ENCODE measurements around the gene SKOR2.

Gene SKOR2

DNA sequence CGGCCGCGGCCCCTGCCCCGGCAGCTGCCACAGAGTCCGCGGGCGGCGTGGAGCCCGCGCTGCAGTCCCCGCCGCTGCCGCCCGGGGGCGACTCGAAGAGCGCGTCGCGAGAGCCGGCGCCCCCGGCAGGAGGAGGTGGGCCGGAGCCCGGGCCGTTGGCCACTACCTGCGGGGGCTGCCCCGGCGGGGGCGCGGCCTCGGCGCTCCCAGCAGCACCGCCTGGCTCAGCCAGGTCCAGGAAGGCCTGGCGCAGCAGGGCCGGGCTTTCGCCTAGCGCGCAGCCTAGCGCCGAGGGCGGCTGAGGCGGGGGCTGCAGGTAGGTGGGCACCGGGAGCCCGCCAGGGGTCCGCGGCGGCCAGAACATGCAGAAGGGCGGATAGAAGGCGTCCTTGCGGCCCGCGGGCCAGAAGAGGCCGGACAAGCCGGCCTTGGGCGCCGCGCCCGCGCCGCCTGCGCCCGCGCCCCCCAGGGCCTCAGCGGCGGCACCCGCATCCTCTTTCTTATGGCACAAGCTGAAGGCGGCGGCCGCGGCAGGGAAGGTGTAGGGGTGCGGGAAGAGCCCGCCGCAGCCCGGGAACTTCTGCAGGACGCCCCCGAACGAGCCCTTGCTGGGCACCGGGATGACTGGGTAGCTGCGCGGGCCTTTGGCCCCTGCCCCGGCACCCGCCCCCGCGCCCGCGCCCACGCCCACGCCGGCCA lies 3.9 kb downstream of the SKOR2 start:
- TF ChIP-seq, protein P1, sequence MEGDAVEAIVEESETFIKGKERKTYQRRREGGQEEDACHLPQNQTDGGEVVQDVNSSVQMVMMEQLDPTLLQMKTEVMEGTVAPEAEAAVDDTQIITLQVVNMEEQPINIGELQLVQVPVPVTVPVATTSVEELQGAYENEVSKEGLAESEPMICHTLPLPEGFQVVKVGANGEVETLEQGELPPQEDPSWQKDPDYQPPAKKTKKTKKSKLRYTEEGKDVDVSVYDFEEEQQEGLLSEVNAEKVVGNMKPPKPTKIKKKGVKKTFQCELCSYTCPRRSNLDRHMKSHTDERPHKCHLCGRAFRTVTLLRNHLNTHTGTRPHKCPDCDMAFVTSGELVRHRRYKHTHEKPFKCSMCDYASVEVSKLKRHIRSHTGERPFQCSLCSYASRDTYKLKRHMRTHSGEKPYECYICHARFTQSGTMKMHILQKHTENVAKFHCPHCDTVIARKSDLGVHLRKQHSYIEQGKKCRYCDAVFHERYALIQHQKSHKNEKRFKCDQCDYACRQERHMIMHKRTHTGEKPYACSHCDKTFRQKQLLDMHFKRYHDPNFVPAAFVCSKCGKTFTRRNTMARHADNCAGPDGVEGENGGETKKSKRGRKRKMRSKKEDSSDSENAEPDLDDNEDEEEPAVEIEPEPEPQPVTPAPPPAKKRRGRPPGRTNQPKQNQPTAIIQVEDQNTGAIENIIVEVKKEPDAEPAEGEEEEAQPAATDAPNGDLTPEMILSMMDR (IDR thresholded peaks at IDR 0.05; ENCODE audit: poor library complexity, severe bottlenecking), result no peak
- no peak overlapping the region for H3K27ac ChIP-seq (ENCODE audit: poor library complexity, severe bottlenecking)
- H3K4me3 ChIP-seq (ENCODE audit: severe bottlenecking), result no peak overlapping the region
- ATAC-seq (ENCODE audit: low read depth) (no peak), DNase-seq (ENCODE audit: low spot score) (no peak)
- H3K4me1 ChIP-seq (ENCODE audit: insufficient read depth, poor library complexity, severe bottlenecking), result no peaks in the 10 kb centered on the region
- H3K9me3 ChIP-seq (ENCODE audit: severe bottlenecking), result no peaks in the 10 kb centered on the region
- H3K27me3 ChIP-seq (ENCODE audit: insufficient read depth, poor library complexity, severe bottlenecking), result peaks cover 86% of the 10 kb centered on the region
- H3K36me3 ChIP-seq (ENCODE audit: low read depth), result no peaks in the 10 kb centered on the region

DNA sequence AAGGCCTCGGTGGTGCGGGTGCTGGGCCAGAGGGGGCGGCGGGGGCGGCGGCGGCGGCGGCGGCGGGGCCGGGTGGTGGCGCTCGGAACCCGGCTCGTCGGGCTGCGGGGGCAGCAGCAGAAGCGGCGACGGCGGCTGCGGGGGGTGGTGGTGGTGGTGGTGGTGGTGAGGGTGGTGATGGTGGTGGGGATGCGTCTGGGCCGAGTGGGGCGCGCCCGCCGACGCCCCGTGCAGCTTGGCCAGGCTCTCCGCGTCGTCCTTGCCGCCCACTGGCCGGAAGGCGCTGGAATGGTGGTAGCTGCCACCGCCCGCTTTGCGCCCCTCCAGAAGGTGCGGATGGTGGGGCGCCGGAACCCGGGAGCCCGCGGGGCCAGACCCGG lies 4.4 kb downstream of the SKOR2 start:
- ATAC-seq (ENCODE audit: low read depth) (no peak), DNase-seq (ENCODE audit: low spot score) (no peak)
- Histone ChIP-seq H3K4me1 (ENCODE audit: insufficient read depth, poor library complexity, severe bottlenecking) (no peaks in the 10 kb centered on the region), H3K27me3 (ENCODE audit: insufficient read depth, poor library complexity, severe bottlenecking) (peaks cover 86% of the 10 kb centered on the region), H3K36me3 (ENCODE audit: low read depth) (no peaks in the 10 kb centered on the region), H3K4me3 (ENCODE audit: severe bottlenecking) (no peak overlapping the region), H3K27ac (ENCODE audit: poor library complexity, severe bottlenecking) (no peak overlapping the region), H3K9me3 (ENCODE audit: severe bottlenecking) (no peaks in the 10 kb centered on the region)
- TF ChIP-seq, protein P1 (IDR thresholded peaks at IDR 0.05; ENCODE audit: poor library complexity, severe bottlenecking), result no peak

DNA sequence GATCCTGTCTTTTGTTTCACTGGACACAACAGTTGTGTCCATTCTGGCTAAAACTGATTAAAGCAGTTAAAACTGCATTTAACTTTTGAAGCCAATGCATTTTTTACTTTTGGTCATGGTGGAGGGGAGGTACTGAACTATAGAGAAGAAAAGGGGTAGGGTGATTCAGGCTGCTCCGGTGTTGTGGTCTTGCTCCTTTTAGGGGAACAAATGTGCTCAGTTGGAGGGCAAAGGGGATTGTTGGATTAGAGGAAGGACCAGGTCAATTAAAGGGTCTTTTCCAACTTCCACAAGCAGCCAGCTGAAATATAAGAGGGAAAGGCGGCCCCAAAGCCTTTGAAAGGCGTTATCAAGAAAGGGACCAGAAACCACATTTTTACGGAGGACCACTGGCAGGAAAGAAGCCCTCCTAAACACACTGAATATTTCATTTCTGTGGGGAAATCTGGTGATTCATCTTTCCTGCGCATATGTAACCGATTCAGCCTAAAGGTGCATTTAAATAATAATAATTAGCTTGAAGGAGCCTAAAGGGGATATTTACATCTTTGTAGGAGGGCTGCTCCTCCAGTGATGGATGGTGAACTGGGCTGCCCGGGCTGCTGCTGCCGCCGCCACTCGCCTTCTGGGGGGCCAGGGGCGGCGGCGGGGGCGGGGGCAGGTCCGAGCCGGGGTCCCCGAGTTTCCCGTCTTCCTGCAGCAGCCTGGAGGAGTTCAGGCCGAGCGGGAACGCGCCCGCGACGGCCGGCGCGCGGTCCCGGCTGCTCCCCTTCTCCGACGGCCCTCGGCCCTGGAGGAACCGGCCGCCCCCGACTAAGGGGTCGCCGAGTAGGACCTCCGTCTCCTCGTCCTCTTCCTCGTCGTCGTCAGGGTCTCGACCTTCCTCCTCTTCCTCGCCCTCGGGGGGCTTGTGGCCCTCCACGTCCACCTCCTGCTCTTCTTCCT lies 5.2 kb downstream of the SKOR2 start:
- Histone ChIP-seq H3K4me3 (ENCODE audit: severe bottlenecking) (no peak overlapping the region), H3K36me3 (ENCODE audit: low read depth) (no peaks in the 10 kb centered on the region), H3K27me3 (ENCODE audit: insufficient read depth, poor library complexity, severe bottlenecking) (peaks cover 86% of the 10 kb centered on the region), H3K9me3 (ENCODE audit: severe bottlenecking) (no peaks in the 10 kb centered on the region), H3K27ac (ENCODE audit: poor library complexity, severe bottlenecking) (no peak overlapping the region), H3K4me1 (ENCODE audit: insufficient read depth, poor library complexity, severe bottlenecking) (no peaks in the 10 kb centered on the region)
- ATAC-seq (ENCODE audit: low read depth), result no peak
- DNase-seq (ENCODE audit: low spot score), result no peak
- TF ChIP-seq, protein P1 (IDR thresholded peaks at IDR 0.05; ENCODE audit: poor library complexity, severe bottlenecking), result no peak

DNA sequence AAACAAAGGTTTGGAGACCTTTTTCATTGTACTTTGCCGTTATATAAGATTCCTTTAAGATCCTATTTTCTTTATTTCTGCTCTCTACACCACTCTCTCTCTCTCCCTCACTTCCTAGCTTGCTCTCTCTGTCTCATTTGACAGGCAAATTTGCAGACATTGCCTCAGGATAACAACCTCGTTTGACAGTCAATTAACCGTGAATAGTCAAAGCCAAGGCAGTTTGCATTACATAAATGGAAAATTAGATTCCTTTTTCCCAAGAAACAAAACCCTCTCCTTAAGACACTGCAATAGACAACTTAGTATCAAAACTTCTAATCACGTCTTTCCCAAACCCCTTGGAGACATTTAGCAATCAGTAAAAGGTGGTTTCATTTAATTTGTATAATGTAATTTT lies 7.4 kb downstream of the SKOR2 start:
- peaks cover 84% of the 10 kb centered on the region for H3K27me3 ChIP-seq (ENCODE audit: insufficient read depth, poor library complexity, severe bottlenecking)
- DNase-seq (ENCODE audit: low spot score) (no peak), ATAC-seq (ENCODE audit: low read depth) (no peak)
- TF ChIP-seq, protein P1 (IDR thresholded peaks at IDR 0.05; ENCODE audit: poor library complexity, severe bottlenecking), result no peak
- H3K27ac ChIP-seq (ENCODE audit: poor library complexity, severe bottlenecking), result no peak overlapping the region
- H3K36me3 ChIP-seq (ENCODE audit: low read depth), result no peaks in the 10 kb centered on the region
- no peak overlapping the region for H3K4me3 ChIP-seq (ENCODE audit: severe bottlenecking)
- no peaks in the 10 kb centered on the region for H3K4me1 ChIP-seq (ENCODE audit: insufficient read depth, poor library complexity, severe bottlenecking)
- H3K9me3 ChIP-seq (ENCODE audit: severe bottlenecking), result no peaks in the 10 kb centered on the region
